Muscle of arm (tissue), 12 donors: ENCODE data around the gene SNX8. TPM values are rescaled to one million over a fixed set of nuclear protein-coding genes. Genes with fewer than 3 reads are reported as not detected.

Experiments
- DNase-seq: peaks from one replicate; pipeline ENCODE4 v3.0.0-alpha.2; 2013
- polyA plus RNA-seq, 12 donors: library from polyadenylated mRNA; unstranded; fragments of 120-200 nt; gene quantifications; one replicate each; pipeline ENCODE4 v1.2.1, GENCODE V29; 2013; ENCODE audit not compliant: insufficient read length in 12 of 12

The SNX8 gene
- polyA plus RNA-seq, 12 donors = 14.1 to 40.2 (median 27.0) TPM; not detected in 1

- DNase-seq = no peak
Observed at GRCh38 chr7:2225336-2225735, 88.9 kb downstream of the SNX8 start.

GRCh38 chr7:2224934-2225333 is 89.3 kb downstream of the SNX8 start:
- DNase-seq = no peak

- DNase-seq = no peak
Observed at GRCh38 chr7:2224491-2224928, 89.7 kb downstream of the SNX8 start.

- DNase-seq = no peak
Observed at GRCh38 chr7:2223321-2223720, 90.9 kb downstream of the SNX8 start.

GRCh38 chr7:2222516-2222915 is 91.7 kb downstream of the SNX8 start:
- no peak for DNase-seq

GRCh38 chr7:2220954-2221353 is 93.3 kb downstream of the SNX8 start:
- no peak for DNase-seq

GRCh38 chr7:2220506-2220905 is 93.7 kb downstream of the SNX8 start:
- no peak for DNase-seq

- DNase-seq = no peak
Observed at GRCh38 chr7:2220030-2220429, 94.2 kb downstream of the SNX8 start.

GRCh38 chr7:2219606-2220005 is 94.6 kb downstream of the SNX8 start:
- no peak for DNase-seq

GRCh38 chr7:2219136-2219535 is 95.1 kb downstream of the SNX8 start:
- no peak for DNase-seq

- DNase-seq = no peak
Observed at GRCh38 chr7:2218444-2218785, 95.8 kb downstream of the SNX8 start.

GRCh38 chr7:2217716-2218443 is 96.4 kb downstream of the SNX8 start:
- no peak for DNase-seq

GRCh38 chr7:2217206-2217605 is 97.0 kb downstream of the SNX8 start:
- DNase-seq = no peak

- DNase-seq = no peak
Observed at GRCh38 chr7:2215851-2216250, 98.4 kb downstream of the SNX8 start.

GRCh38 chr7:2214636-2215035 is 99.6 kb downstream of the SNX8 start:
- DNase-seq = no peak

GRCh38 chr7:2213551-2214215 is 100.6 kb downstream of the SNX8 start:
- no peak for DNase-seq

- no peak for DNase-seq
Observed at GRCh38 chr7:2212906-2213305, 101.3 kb downstream of the SNX8 start.

- DNase-seq = no peak
Observed at GRCh38 chr7:2211926-2212325, 102.3 kb downstream of the SNX8 start.

GRCh38 chr7:2211259-2211880 is 102.9 kb downstream of the SNX8 start:
- DNase-seq = no peak

GRCh38 chr7:2210551-2211258 is 103.5 kb downstream of the SNX8 start:
- DNase-seq = no peak

GRCh38 chr7:2209961-2210323 is 104.3 kb downstream of the SNX8 start:
- DNase-seq = no peak

- peak; percentile 64 for DNase-seq
Observed at GRCh38 chr7:2209146-2209960, 104.9 kb downstream of the SNX8 start.
